K562 treated with DMSO at 1 percent for 24 hours (cell line): ENCODE results near the gene MRPS27. TPM values are rescaled to one million over a fixed set of nuclear protein-coding genes. Genes with fewer than 3 reads are reported as not detected.

ENCODE experiments used
- total RNA-seq: library from RNA; unstranded; fragments of 300-600 nt; gene quantifications from 2 replicates; pipeline ENCODE4 v1.2.3, GENCODE V29; 2022; ENCODE audit warnings: low read depth; ENCODE audit not compliant: insufficient read depth

The MRPS27 gene
- 30.8 and 32.6 TPM in 2 replicates for total RNA-seq

DNA sequence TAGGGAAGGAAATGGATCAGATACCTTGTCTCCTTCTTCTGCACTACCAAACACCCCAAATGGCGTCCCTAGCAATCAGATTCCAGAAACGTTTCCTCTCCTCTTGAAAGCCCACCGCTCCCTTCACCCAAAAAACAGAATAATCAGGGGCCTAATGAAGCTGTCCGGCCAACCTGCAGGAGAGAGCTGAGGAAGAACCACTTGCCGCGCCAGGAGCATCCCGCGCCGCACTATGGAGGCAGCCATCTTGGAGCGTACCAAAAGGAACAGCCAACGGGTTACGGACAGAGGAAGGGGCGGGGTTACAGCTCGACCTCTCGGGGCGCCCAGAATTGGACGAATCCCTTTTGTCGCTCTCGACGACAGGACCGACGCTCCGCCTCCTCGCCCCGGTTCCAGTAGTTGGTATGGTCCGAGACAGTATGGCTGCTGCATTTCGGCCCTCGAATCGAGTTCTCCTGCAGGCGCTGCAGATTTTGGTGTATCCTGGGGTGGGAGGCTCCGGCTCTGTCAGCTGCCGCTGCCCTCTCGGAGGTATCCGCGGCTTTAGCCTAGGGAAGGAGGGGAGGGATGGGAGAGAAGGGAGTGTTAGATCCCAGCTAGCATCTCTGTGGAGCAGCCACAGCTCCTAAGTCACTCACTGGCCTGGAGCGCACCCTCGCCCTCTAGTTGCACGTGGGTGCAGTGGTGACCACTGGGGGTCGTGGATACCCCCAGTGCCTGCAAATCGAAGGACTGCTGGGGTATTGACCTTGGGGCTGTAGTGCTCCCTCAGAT lies at the start of gene MRPS27, which contains the start of gene PTCD2:
Gene MRPS27 (minus strand): TSS at position 265 of the 777 bp plus-strand sequence. CDS start 19 bp downstream, at position 246.
Gene PTCD2 (plus strand): TSS at position 398 of the 777 bp plus-strand sequence. CDS start 10 bp downstream, at position 408.

Other genes with a start within 250 kb of the MRPS27 start
- 13.3 and 13.7 TPM in 2 replicates for gene MAP1B, start 212.8 kb downstream of the MRPS27 start, total RNA-seq
- gene PTCD2, start 133 bp upstream of the MRPS27 start, total RNA-seq, result 4.0 and 5.5 TPM in 2 replicates
- 0.15 TPM in 1 of 2 replicates, not detected in the other for gene ZNF366, start 187.2 kb upstream of the MRPS27 start, total RNA-seq